Astrocyte of the cerebellum (primary cell): ENCODE data around the gene CPZ.
"Not testable (repeated sequence)": the region's sequence is repeated elsewhere in the genome, so short reads cannot be mapped to it uniquely, and the experiment has no call there.

Source experiments
- DNase-seq: peaks from one replicate; pipeline ENCODE4 v3.0.0-alpha.2; 2011; ENCODE audit warnings: low read depth
- H3K4me3 ChIP-seq: 2 replicates; pipeline ENCODE4 v1.5.1; 2011; ENCODE audit warnings: mild to moderate bottlenecking, low read depth, low read length, moderate library complexity
- in situ Hi-C: cut with HindIII; loops from 2 replicates; pipeline ENCODE4 v1.10.0; 2017; ENCODE audit warnings: low sequenced_read_pairs
- TF ChIP-seq, protein P1 (sequence below): IDR thresholded peaks from 2 replicates; pipeline ENCODE4 v1.5.1; 2012; ENCODE audit warnings: low read length, low read depth, moderate library complexity, mild to moderate bottlenecking; ENCODE audit errors: missing control alignments

Gene CPZ

DNA sequence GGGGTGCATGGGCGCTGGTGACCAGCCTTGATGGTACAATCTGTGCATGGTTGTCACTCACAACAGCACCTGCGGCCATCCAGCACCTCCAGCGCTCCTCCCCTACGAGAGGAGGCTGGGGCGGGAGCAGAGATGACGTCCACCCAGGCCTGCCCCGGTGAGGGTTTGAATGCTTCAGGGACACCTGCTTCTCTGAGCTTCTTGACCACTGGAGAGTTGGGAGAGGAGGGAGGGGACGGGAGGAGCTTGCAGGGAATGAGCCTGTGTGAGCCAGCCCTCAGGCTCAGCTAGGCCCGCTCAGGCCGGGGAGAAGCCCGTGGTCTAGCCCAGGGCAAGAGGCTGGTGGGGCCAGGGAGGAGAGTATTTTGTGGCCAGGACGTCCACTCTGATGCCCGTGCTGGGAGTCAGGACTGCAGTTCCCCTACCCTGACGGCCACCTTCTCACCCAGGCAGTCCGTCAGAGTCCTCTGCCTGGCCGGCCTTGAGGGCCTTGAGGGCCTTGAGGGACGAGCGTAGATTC lies 59.2 kb downstream of the CPZ start:
- no peak overlapping the region for H3K4me3 ChIP-seq
- in situ Hi-C loops: no loop called here
- TF ChIP-seq, protein P1, sequence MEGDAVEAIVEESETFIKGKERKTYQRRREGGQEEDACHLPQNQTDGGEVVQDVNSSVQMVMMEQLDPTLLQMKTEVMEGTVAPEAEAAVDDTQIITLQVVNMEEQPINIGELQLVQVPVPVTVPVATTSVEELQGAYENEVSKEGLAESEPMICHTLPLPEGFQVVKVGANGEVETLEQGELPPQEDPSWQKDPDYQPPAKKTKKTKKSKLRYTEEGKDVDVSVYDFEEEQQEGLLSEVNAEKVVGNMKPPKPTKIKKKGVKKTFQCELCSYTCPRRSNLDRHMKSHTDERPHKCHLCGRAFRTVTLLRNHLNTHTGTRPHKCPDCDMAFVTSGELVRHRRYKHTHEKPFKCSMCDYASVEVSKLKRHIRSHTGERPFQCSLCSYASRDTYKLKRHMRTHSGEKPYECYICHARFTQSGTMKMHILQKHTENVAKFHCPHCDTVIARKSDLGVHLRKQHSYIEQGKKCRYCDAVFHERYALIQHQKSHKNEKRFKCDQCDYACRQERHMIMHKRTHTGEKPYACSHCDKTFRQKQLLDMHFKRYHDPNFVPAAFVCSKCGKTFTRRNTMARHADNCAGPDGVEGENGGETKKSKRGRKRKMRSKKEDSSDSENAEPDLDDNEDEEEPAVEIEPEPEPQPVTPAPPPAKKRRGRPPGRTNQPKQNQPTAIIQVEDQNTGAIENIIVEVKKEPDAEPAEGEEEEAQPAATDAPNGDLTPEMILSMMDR: no peak
- no peak for DNase-seq

DNA sequence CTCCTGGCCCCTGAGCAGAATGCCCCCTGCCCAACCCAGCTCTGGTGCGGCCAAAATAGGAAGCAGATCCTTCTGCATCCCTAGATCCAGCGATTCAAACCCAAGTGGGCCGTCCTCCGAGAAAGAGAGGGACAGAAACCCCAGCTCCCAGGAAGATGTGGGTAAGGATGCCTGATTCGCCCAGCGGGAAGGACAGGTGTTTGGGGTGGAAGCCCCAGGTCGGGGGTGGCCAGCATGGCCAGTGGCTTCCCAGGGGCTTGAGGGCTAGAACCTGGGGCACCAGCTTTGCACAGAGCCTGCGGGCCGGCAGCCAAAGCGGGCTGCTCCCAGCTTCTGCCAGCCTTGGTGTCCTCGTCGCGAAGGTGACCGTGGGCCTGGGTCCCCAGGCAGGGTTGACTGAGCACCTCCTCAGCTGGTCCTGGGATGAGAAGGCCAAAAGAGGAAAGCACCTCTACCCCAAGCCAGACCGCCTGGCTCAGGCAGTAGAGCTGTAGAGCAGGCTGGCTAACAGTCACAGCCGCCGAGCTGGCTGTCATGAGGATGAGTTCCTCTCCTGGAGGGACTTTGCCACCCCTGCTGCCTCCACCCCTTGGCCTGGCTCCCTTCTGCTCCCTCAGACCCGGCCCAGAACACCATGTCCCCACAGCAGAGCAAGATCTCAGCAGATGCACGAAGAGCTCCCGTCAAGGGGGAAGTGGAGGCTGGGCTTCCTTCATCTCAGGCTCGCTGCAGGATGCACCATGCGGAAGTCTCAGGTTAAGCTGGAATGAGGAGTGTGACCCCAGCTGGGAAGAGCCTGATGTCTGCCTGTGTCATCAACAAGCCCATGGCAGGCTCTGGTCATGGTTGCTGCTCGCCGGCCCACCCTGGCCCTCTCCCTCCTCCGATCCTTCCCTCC lies 59.9 kb downstream of the CPZ start:
- DNase-seq: no peak
- in situ Hi-C loops: no loop called here
- H3K4me3 ChIP-seq: no peak overlapping the region
- TF ChIP-seq, protein P1: no peak

DNA sequence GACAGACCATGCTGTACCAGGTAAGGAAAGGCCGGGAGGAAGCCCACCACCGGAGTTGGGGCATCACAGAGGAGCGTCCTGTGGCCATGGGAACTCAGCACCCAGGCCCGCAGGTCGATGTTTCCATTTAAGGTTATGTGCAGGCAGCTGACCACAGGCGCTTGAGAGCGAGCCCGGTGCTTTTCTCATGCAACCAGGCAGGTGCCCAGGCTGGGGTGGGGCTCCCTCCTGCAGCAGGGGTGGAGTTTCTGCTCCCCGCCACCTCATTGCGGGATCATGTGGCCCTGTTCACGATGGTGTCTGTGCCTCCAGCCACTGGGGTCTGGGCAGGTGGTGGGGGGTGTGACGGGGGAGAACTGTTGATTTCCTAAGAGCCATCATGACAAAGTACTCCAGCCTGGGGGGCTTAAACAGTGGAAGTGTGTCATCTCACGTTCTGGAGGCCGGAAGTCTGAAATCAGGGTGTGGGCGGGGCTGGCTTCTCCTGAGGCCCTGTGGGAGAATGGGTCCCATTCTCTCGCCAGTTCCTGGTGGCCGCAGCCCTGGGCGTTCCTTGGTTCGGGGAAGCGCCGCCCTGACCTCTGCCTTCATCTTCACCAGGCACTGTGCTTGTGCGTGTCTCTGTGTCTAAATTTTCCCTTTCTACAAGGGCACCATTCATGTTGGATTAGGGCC lies 60.9 kb downstream of the CPZ start:
- TF ChIP-seq, protein P1: no peak
- in situ Hi-C loops: no loop called here
- no peak for DNase-seq
- no peak overlapping the region for H3K4me3 ChIP-seq

DNA sequence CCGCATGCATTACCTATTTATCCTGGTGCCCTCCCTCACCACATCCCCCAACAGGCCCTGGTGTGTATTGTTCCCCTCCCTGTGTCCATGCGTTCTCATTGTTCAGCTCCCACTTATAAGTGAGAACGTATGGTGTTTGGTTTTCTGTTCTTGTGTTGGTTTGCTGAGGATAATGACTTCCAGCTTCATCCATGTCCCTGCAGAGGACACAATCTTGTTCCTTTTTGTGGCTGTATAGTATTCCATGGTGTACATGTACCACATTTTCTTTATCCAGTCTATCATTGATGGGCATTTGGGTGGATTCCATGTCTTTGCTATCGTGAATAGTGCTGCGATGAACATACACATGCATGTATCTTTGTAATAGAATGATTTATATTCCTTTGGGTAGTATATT lies 61.6 kb downstream of the CPZ start:
- DNase-seq, in situ Hi-C loops, H3K4me3 ChIP-seq: not testable (repeated sequence)

DNA sequence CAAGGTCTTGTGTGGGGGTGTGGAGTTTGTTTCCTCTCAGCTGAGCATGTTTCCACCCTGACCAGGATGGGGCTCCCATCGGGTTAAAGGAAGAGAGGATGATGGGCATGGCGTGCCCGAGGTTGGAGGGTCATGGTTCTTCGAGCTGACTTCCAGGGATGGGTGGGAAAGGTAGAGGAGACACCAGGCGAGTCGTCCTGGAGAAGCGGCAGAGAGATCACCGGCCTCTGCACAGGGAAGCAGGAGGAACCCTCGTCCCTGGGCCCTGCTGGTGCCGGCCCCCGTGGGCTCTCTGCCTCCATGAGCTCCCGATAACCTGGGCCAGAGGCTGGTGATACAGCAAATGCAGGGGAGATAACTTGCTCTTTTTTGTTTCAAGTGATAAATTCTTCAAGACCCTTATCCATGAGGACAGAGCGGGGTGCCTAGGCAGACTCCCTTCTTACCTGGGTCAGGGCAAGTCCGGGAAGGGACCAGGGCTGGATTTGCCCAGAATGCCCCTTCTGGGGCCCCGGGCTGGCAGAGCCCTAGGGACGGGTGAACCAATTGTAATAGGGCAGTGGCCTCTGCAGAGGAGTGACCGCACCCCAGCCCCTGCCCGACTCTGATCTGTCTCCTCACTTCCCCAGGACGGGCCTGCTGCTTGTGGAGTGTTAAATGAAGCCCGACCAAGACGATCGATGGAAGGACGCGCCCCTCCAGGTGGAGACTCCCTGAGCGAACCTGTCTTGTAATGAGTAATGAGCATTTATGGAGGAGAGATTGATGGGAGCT lies 63.0 kb downstream of the CPZ start:
- TF ChIP-seq, protein P1: no peak
- in situ Hi-C loops: no loop called here
- no peak for DNase-seq
- no peak overlapping the region for H3K4me3 ChIP-seq

DNA sequence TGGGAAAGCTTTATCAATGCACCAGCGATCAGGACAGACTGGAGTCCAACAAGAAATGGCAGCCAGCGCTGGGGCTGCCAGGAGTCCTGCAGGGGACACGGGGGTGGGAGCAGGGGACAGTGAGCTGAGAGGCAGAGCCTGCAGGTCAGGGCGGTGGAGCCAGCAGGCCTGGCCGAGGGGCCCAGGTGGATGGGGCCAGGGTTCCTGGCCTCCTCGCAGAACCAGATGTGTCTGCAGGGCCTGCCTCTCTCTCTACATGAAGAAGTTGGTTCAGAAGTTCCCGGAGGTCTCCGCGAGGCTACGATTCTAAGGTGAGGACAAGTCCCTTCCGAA lies 63.6 kb downstream of the CPZ start:
- TF ChIP-seq, protein P1: no peak
- DNase-seq: no peak
- no peak overlapping the region for H3K4me3 ChIP-seq
- in situ Hi-C loops: no loop called here
